Measurements from ENCODE around the gene WDR83. TPM values are rescaled to one million over a fixed set of nuclear protein-coding genes. Genes with fewer than 3 reads are reported as not detected.

The WDR83 gene
- total RNA-seq, 3 donors from 2014 or later (not counting 1 experiment from before 2014, with no cell fraction given) = 17.0 to 25.8 (median 25.1) TPM

DNA sequence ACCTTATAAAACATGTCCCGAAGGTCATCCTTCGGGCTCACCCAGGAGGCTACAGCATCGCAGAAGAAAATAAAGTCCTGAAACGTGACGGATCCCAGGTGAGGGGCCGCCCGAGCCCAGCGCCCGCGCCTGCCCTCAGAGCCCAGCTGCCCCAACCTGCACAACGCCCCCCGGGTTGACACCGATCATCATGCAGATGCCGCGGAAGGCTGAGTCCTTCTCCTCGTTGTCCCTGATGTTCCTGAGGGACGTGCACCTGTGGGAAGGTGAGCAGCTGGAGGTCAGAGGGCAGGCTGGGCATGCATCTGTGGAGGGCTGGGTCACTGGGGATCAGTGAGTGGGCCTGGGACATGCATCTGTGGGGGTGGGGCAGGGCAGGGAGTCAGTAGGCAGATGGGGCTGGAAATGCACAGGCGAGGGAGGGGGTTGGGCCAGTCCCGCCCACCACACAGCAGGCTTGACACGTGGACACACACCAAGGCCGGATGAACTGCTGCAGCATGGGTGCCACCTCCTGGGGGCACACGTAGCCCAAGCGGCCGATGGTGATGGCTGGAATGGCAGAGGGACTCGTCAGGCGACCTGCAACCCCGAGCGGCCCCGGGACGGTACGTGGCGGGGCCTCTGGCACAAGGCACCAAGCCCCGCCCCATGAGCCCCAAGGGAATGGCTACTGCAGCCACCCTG, 35.1 kb downstream of the WDR83 start:
- no peaks in the 10 kb centered on the region for H3K27me3 Mint-ChIP-seq (ENCODE audit: low read depth in 2 of 2)
- H3K27me3 ChIP-seq (ENCODE audit: control insufficient read depth, insufficient read depth, low read length) = no peaks in the 10 kb centered on the region
- no peaks in the 10 kb centered on the region for H3K9me3 Mint-ChIP-seq
- no peak for DNase-seq
- no peaks in the 10 kb centered on the region for H3K9me3 ChIP-seq (ENCODE audit: control insufficient read depth, insufficient read depth, low read length)
- peaks cover 41% of the 10 kb centered on the region for H3K36me3 ChIP-seq (ENCODE audit: control insufficient read depth, insufficient read depth, low read length)
- intact Hi-C loops (cut with micrococcal nuclease) = no loop called here
- TF ChIP-seq, protein P1, sequence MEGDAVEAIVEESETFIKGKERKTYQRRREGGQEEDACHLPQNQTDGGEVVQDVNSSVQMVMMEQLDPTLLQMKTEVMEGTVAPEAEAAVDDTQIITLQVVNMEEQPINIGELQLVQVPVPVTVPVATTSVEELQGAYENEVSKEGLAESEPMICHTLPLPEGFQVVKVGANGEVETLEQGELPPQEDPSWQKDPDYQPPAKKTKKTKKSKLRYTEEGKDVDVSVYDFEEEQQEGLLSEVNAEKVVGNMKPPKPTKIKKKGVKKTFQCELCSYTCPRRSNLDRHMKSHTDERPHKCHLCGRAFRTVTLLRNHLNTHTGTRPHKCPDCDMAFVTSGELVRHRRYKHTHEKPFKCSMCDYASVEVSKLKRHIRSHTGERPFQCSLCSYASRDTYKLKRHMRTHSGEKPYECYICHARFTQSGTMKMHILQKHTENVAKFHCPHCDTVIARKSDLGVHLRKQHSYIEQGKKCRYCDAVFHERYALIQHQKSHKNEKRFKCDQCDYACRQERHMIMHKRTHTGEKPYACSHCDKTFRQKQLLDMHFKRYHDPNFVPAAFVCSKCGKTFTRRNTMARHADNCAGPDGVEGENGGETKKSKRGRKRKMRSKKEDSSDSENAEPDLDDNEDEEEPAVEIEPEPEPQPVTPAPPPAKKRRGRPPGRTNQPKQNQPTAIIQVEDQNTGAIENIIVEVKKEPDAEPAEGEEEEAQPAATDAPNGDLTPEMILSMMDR (IDR thresholded peaks at IDR 0.05) = no peak
- H3K4me1 ChIP-seq (ENCODE audit: control insufficient read depth, insufficient read depth, low read length) = peaks cover 5% of the 10 kb centered on the region
- no peak overlapping the region for H3K4me3 ChIP-seq (ENCODE audit: low read length)
- peaks cover 0 to under 1% of the 10 kb centered on the region in 2 donors for H3K4me1 Mint-ChIP-seq
- H3K36me3 Mint-ChIP-seq = no peaks in the 10 kb centered on the region
- H3K27ac Mint-ChIP-seq = no peak overlapping the region
- no peak overlapping the region for H3K4me3 Mint-ChIP-seq
- WGBS (ENCODE audit: insufficient coverage) = 96% methylated on average over 33 of the region's 33 CpGs
- no peak for ATAC-seq
- H3K27ac ChIP-seq (ENCODE audit: low read length) = no peak overlapping the region

DNA sequence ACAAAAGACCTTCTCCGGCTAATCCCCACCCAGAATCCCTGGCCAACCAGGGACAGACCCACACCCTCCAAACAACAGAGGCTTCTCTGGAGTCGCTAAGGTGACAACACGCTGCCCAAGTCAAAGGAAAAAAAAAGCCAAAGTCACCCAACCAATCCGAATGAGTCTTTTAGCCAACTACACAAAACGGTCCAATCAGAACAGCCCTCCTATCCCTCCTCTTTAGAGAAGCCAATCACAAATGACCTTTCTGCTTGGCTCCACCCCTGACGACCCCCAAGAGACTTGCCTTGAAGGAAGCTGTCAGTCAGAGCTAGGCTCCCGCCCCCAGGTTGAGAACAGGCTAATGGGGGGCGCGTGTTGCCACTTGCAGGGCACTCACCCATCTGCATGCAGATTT, 36.4 kb downstream of the WDR83 start:
- no peaks in the 10 kb centered on the region for H3K36me3 Mint-ChIP-seq
- Histone ChIP-seq H3K4me1 (ENCODE audit: control insufficient read depth, insufficient read depth, low read length) (no peaks in the 10 kb centered on the region), H3K4me3 (ENCODE audit: low read length) (no peak overlapping the region), H3K27ac (ENCODE audit: low read length) (no peak overlapping the region), H3K27me3 (ENCODE audit: control insufficient read depth, insufficient read depth, low read length) (no peaks in the 10 kb centered on the region), H3K36me3 (ENCODE audit: control insufficient read depth, insufficient read depth, low read length) (peaks cover 41% of the 10 kb centered on the region), H3K9me3 (ENCODE audit: control insufficient read depth, insufficient read depth, low read length) (no peaks in the 10 kb centered on the region)
- ATAC-seq (peak in 2 of 3 donors; percentile 43 to 53), DNase-seq (peak in 1 of 2 donors; percentile 40)
- TF ChIP-seq, protein P1 (IDR thresholded peaks at IDR 0.05) = no peak
- 93% methylated on average over 9 of the region's 9 CpGs for WGBS (ENCODE audit: insufficient coverage)
- H3K27me3 Mint-ChIP-seq (ENCODE audit: low read depth in 2 of 2) = no peaks in the 10 kb centered on the region
- H3K4me1 Mint-ChIP-seq = no peaks in the 10 kb centered on the region
- no peak overlapping the region for H3K27ac Mint-ChIP-seq
- no peak overlapping the region for H3K4me3 Mint-ChIP-seq
- no peaks in the 10 kb centered on the region for H3K9me3 Mint-ChIP-seq
- intact Hi-C loops (cut with micrococcal nuclease) = no loop called here

DNA sequence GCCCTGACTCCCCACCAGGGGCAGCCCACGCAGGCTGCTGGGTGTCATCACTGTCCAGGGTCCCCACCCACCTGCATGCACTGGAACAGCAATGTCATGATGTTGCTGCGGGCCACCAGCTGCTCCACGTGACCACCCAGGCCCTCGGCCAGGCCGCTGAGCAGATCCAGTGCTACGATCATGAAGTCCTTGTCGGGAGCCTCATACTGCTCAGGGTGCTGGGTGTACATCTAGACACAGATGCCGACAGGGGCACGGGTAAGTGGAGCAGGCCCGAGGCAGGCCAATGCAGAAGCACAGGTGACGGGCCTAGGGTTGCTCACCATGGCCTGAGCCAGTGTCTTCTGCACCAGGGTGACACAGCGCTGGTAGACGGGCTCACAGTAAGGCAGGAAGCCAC, 38.6 kb downstream of the WDR83 start:
- no peak overlapping the region for H3K4me3 Mint-ChIP-seq
- Histone ChIP-seq H3K4me1 (ENCODE audit: control insufficient read depth, insufficient read depth, low read length) (no peaks in the 10 kb centered on the region), H3K4me3 (ENCODE audit: low read length) (no peak overlapping the region), H3K9me3 (ENCODE audit: control insufficient read depth, insufficient read depth, low read length) (no peaks in the 10 kb centered on the region), H3K27ac (ENCODE audit: low read length) (no peak overlapping the region), H3K36me3 (ENCODE audit: control insufficient read depth, insufficient read depth, low read length) (peaks cover 47% of the 10 kb centered on the region), H3K27me3 (ENCODE audit: control insufficient read depth, insufficient read depth, low read length) (no peaks in the 10 kb centered on the region)
- ATAC-seq = no peak
- no peaks in the 10 kb centered on the region for H3K36me3 Mint-ChIP-seq
- H3K4me1 Mint-ChIP-seq = no peaks in the 10 kb centered on the region
- WGBS (ENCODE audit: insufficient coverage) = 97% methylated on average over 13 of the region's 13 CpGs
- TF ChIP-seq, protein P1 (IDR thresholded peaks at IDR 0.05) = no peak
- intact Hi-C loops (cut with micrococcal nuclease) = no loop called here
- H3K27me3 Mint-ChIP-seq (ENCODE audit: low read depth in 2 of 2) = no peaks in the 10 kb centered on the region
- H3K27ac Mint-ChIP-seq = no peak overlapping the region
- DNase-seq = no peak
- H3K9me3 Mint-ChIP-seq = no peaks in the 10 kb centered on the region

Data from natural killer cell (primary cell).